ENCODE data around the gene TMEM63C. TPM values are rescaled to one million over a fixed set of nuclear protein-coding genes. Genes with fewer than 3 reads are reported as not detected.

Gene TMEM63C
- polyA plus RNA-seq, 1 donor = 0.67 TPM

GRCh38 chr14:77221241-77221871 lies 39.8 kb downstream of the TMEM63C start:
- no peak for DNase-seq (ENCODE audit: low read depth)

GRCh38 chr14:77222546-77223225 lies 41.1 kb downstream of the TMEM63C start:
- DNase-seq (ENCODE audit: low read depth) = no peak

GRCh38 chr14:77224212-77224611 lies 42.6 kb downstream of the TMEM63C start:
- DNase-seq (ENCODE audit: low read depth) = no peak

GRCh38 chr14:77225254-77225653 lies 43.7 kb downstream of the TMEM63C start:
- DNase-seq (ENCODE audit: low read depth) = no peak

GRCh38 chr14:77225892-77226557 lies 44.4 kb downstream of the TMEM63C start:
- DNase-seq (ENCODE audit: low read depth) = no peak

- DNase-seq (ENCODE audit: low read depth) = no peak
These were observed 46.5 kb downstream of the TMEM63C start for GRCh38 chr14:77228056-77228455.

- DNase-seq (ENCODE audit: low read depth) = no peak
These were observed 49.3 kb downstream of the TMEM63C start for GRCh38 chr14:77230914-77231313.

- no peak for DNase-seq (ENCODE audit: low read depth)
These were observed 50.1 kb downstream of the TMEM63C start for GRCh38 chr14:77231721-77232120.

GRCh38 chr14:77236814-77237213 lies 55.2 kb downstream of the TMEM63C start:
- no peak for DNase-seq (ENCODE audit: low read depth)

GRCh38 chr14:77238356-77238755 lies 56.8 kb downstream of the TMEM63C start:
- DNase-seq (ENCODE audit: low read depth) = no peak

- no peak for DNase-seq (ENCODE audit: low read depth)
These were observed 57.4 kb downstream of the TMEM63C start for GRCh38 chr14:77238996-77239395.

GRCh38 chr14:77239412-77239811 lies 57.8 kb downstream of the TMEM63C start:
- DNase-seq (ENCODE audit: low read depth) = no peak

GRCh38 chr14:77240336-77240915 lies 58.8 kb downstream of the TMEM63C start:
- DNase-seq (ENCODE audit: low read depth) = no peak

- no peak for DNase-seq (ENCODE audit: low read depth)
These were observed 60.4 kb downstream of the TMEM63C start for GRCh38 chr14:77241955-77242354.

GRCh38 chr14:77242752-77243151 lies 61.2 kb downstream of the TMEM63C start:
- DNase-seq (ENCODE audit: low read depth) = no peak

GRCh38 chr14:77243853-77244252 lies 62.3 kb downstream of the TMEM63C start:
- DNase-seq (ENCODE audit: low read depth) = no peak

- DNase-seq (ENCODE audit: low read depth) = no peak
These were observed 64.2 kb downstream of the TMEM63C start for GRCh38 chr14:77245820-77246219.

GRCh38 chr14:77246784-77247183 lies 65.2 kb downstream of the TMEM63C start:
- no peak for DNase-seq (ENCODE audit: low read depth)

- DNase-seq (ENCODE audit: low read depth) = no peak
These were observed 67.1 kb downstream of the TMEM63C start for GRCh38 chr14:77248666-77249065.

GRCh38 chr14:77249286-77249685 lies 67.7 kb downstream of the TMEM63C start:
- DNase-seq (ENCODE audit: low read depth) = no peak

- DNase-seq (ENCODE audit: low read depth) = no peak
These were observed 69.3 kb downstream of the TMEM63C start for GRCh38 chr14:77250927-77251326.

- DNase-seq (ENCODE audit: low read depth) = no peak
These were observed 70.3 kb downstream of the TMEM63C start for GRCh38 chr14:77251870-77252269.

All from forelimb muscle (tissue), 1 donor.